Panc1 (cell line): ENCODE results near the gene NAGLU. TPM values are rescaled to one million over a fixed set of nuclear protein-coding genes. Genes with fewer than 3 reads are reported as not detected.

Experiments
- ATAC-seq: fragments of 200-7000 bp; cut with Tn5 transposase; 2 replicates; pipeline ENCODE4 v1.9.1; 2020; ENCODE audit warnings: mild to moderate bottlenecking, moderate library complexity
- BruUV-seq: library from RNA; stranded (reverse); fragments of 400-500 nt; replicated peaks from 2 replicates; lab custom pipeline; 2021; lab: Mats Ljungman, UMichigan
- CTCF ChIA-PET: fragments of 300-600 bp; sonication (Branson Sonifier 250); formaldehyde crosslinking; loops from one replicate; lab custom pipeline; 2022; ENCODE audit warnings: antibody characterized with exemption; lab: Charles Lee
- POLR2A ChIA-PET: fragments of 300-600 bp; sonication (Branson Sonifier 250); formaldehyde crosslinking; loops from one replicate; lab custom pipeline; 2022; ENCODE audit warnings: antibody characterized with exemption; lab: Charles Lee
- DNase-seq: peaks from one replicate; pipeline ENCODE4 v3.0.0-alpha.2; 2010; ENCODE audit warnings: low read depth, low spot score
- H3K27ac ChIP-seq: 2 replicates; pipeline ENCODE4 v1.5.1; 2011; ENCODE audit warnings: mild to moderate bottlenecking, low read length, inconsistent platforms
- H3K27me3 ChIP-seq: fragments of 200-500 bp; sonication (Bioruptor generic); 2 replicates; pipeline ENCODE4 v1.6.0; 2014; ENCODE audit warnings: low read length, inconsistent platforms; ENCODE audit not compliant: control insufficient read depth, insufficient read depth
- H3K36me3 ChIP-seq: fragments of 200-500 bp; sonication (Bioruptor generic); 2 replicates; pipeline ENCODE4 v1.5.1; 2014; ENCODE audit warnings: inconsistent platforms, mild to moderate bottlenecking, low read length, moderate library complexity; ENCODE audit not compliant: control insufficient read depth, insufficient read depth
- H3K4me1 ChIP-seq: 2 replicates; pipeline ENCODE4 v1.5.1; 2011; ENCODE audit warnings: inconsistent platforms, mild to moderate bottlenecking, low read length, moderate library complexity; ENCODE audit not compliant: control insufficient read depth, insufficient read depth
- H3K4me3 ChIP-seq, 2 experiments: 2 replicates each; pipeline ENCODE4 v1.5.1; 2011 to 2012; ENCODE audit warnings: low read depth in 2 of 2, low read length in 2 of 2, mild to moderate bottlenecking in 2 of 2, inconsistent platforms in 1 of 2, moderate library complexity in 1 of 2
- H3K9me3 ChIP-seq: fragments of 200-500 bp; sonication (Bioruptor generic); 2 replicates; pipeline ENCODE4 v1.5.1; 2014; ENCODE audit warnings: low read depth, mild to moderate bottlenecking, inconsistent platforms, low read length, moderate library complexity; ENCODE audit not compliant: control insufficient read depth, insufficient read depth
- CTCF ChIP-seq: fragments of 450-650 bp; IDR thresholded peaks from 2 replicates; pipeline ENCODE4 v1.5.1; 2017; ENCODE audit warnings: mild to moderate bottlenecking
- POLR2AphosphoS5 ChIP-seq: IDR thresholded peaks from 2 replicates; pipeline ENCODE4 v1.6.1; 2012; ENCODE audit warnings: mild to moderate bottlenecking, low read depth, low read length, moderate library complexity
- SIN3A ChIP-seq: IDR thresholded peaks from 2 replicates; pipeline ENCODE4 v1.6.1; 2012; ENCODE audit warnings: low read depth, mild to moderate bottlenecking, low read length, moderate library complexity, borderline replicate concordance; ENCODE audit not compliant: insufficient read depth
- TCF7L2 ChIP-seq: IDR thresholded peaks from 2 replicates; pipeline ENCODE4 v1.6.1; 2011; ENCODE audit warnings: mild to moderate bottlenecking, low read depth, low read length, inconsistent platforms
- in situ Hi-C: cut with HindIII; loops from 2 replicates; pipeline ENCODE4 v1.10.0; 2016; ENCODE audit warnings: low sequenced_read_pairs, low pct_unique_long_range_greater_than_20kb
- intact Hi-C: fragments of 100-400 bp; cut with micrococcal nuclease; formaldehyde crosslinking; loops from one replicate; pipeline ENCODE4 v1.10.0; 2022; ENCODE audit not compliant: unreplicated experiment
- total RNA-seq: library from RNA; stranded (reverse); gene quantifications from one replicate; pipeline ENCODE4 v1.2.1, GENCODE V29; 2021; ENCODE audit not compliant: unreplicated experiment
- TF ChIP-seq, protein P1 (sequence below), 2 experiments: IDR thresholded peaks; 2 replicates each; pipeline ENCODE4 v1.6.1; 2011 to 2012; ENCODE audit warnings: low read depth in 2 of 2, control low read depth in 1 of 2, low read length in 1 of 2, mild to moderate bottlenecking in 1 of 2, moderate library complexity in 1 of 2; ENCODE audit not compliant: insufficient read depth in 1 of 2

NAGLU gene
- total RNA-seq, 1 experiment from 2014 or later: 33.5 TPM

- ATAC-seq (no peak), DNase-seq (no peak)
- intact Hi-C loops (no loop called here), in situ Hi-C loops (no loop called here)
- peaks cover 28% of the 10 kb centered on the region for H3K4me1 ChIP-seq
- no peak overlapping the region for H3K27ac ChIP-seq
- BruUV-seq: no TSS peak
- no peaks in the 10 kb centered on the region for H3K27me3 ChIP-seq
- H3K9me3 ChIP-seq: no peaks in the 10 kb centered on the region
- TF ChIP-seq CTCF (no peak), TCF7L2 (no peak), SIN3A (no peak), POLR2AphosphoS5 (no peak)
- TF ChIP-seq, protein P1, sequence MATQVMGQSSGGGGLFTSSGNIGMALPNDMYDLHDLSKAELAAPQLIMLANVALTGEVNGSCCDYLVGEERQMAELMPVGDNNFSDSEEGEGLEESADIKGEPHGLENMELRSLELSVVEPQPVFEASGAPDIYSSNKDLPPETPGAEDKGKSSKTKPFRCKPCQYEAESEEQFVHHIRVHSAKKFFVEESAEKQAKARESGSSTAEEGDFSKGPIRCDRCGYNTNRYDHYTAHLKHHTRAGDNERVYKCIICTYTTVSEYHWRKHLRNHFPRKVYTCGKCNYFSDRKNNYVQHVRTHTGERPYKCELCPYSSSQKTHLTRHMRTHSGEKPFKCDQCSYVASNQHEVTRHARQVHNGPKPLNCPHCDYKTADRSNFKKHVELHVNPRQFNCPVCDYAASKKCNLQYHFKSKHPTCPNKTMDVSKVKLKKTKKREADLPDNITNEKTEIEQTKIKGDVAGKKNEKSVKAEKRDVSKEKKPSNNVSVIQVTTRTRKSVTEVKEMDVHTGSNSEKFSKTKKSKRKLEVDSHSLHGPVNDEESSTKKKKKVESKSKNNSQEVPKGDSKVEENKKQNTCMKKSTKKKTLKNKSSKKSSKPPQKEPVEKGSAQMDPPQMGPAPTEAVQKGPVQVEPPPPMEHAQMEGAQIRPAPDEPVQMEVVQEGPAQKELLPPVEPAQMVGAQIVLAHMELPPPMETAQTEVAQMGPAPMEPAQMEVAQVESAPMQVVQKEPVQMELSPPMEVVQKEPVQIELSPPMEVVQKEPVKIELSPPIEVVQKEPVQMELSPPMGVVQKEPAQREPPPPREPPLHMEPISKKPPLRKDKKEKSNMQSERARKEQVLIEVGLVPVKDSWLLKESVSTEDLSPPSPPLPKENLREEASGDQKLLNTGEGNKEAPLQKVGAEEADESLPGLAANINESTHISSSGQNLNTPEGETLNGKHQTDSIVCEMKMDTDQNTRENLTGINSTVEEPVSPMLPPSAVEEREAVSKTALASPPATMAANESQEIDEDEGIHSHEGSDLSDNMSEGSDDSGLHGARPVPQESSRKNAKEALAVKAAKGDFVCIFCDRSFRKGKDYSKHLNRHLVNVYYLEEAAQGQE (IDR thresholded peaks at IDR 0.05; ENCODE audit: insufficient read depth in 1 of 2, low read depth in 2 of 2, low read length in 1 of 2): no peak
- H3K4me3 ChIP-seq: no peak overlapping the region
- ChIA-PET POLR2A (no interaction called here), CTCF (no interaction called here)
- H3K36me3 ChIP-seq: no peaks in the 10 kb centered on the region
Measured at GRCh38 chr17:42514279-42514678, 21.8 kb upstream of the NAGLU start.

GRCh38 chr17:42514867-42515266, 21.2 kb upstream of the NAGLU start:
- intact Hi-C loops (no loop called here), in situ Hi-C loops (no loop called here)
- no peak for TF ChIP-seq SIN3A
- TF ChIP-seq, protein P1 (IDR thresholded peaks at IDR 0.05; ENCODE audit: insufficient read depth in 1 of 2, low read depth in 2 of 2, low read length in 1 of 2): no peak
- no peak for TF ChIP-seq TCF7L2
- TF ChIP-seq CTCF: no peak
- TF ChIP-seq POLR2AphosphoS5: no peak
- no peaks in the 10 kb centered on the region for H3K36me3 ChIP-seq
- no peak overlapping the region for H3K4me3 ChIP-seq
- BruUV-seq: no TSS peak
- ChIA-PET POLR2A (no interaction called here), CTCF (no interaction called here)
- H3K27me3 ChIP-seq: no peaks in the 10 kb centered on the region
- peaks cover 34% of the 10 kb centered on the region for H3K4me1 ChIP-seq
- no peaks in the 10 kb centered on the region for H3K9me3 ChIP-seq
- H3K27ac ChIP-seq: no peak overlapping the region
- DNase-seq: no peak
- ATAC-seq: no peak
